A549 (cell line): Measurements from ENCODE around the gene CFAP410.

Experiments
- CEBPB ChIP-seq, 2 experiments: fragments of >200 bp in 1 of 2; sonication (Bioruptor Twin) in 1 of 2; formaldehyde crosslinking in 1 of 2; IDR thresholded peaks; 2 replicates each; pipeline ENCODE4 v1.6.1; 2012 to 2016
- CTCF ChIP-seq: fragments of >200 bp; sonication (Bioruptor Twin); formaldehyde crosslinking; IDR thresholded peaks from 3 replicates; pipeline ENCODE4 v1.5.1; 2016
- EP300 ChIP-seq, 2 experiments: fragments of >200 bp; sonication (Bioruptor Twin); formaldehyde crosslinking; IDR thresholded peaks; 2 replicates in 1 of 2; 3 replicates in 1 of 2; pipeline ENCODE4 v1.6.1; 2016 to 2017
- ESRRA ChIP-seq: fragments of 150-350 bp; IDR thresholded peaks from 2 replicates; pipeline ENCODE4 v1.6.1; 2014; ENCODE audit warnings: mild to moderate bottlenecking, low read length, borderline replicate concordance
- FOSL2 ChIP-seq, 2 experiments: fragments of 450-650 bp in 1 of 2; fragments of >200 bp in 1 of 2; sonication (Bioruptor Twin) in 1 of 2; formaldehyde crosslinking; IDR thresholded peaks; 2 replicates each; pipeline versions ENCODE4 v1.5.0 to v1.6.1; 2016 to 2020; ENCODE audit warnings: mild to moderate bottlenecking in 1 of 2, moderate library complexity in 1 of 2
- JUNB ChIP-seq: fragments of >200 bp; sonication (Bioruptor Twin); formaldehyde crosslinking; IDR thresholded peaks from 2 replicates; pipeline ENCODE4 v1.6.1; 2016
- MAFK ChIP-seq: fragments of 450-650 bp; IDR thresholded peaks from 2 replicates; pipeline ENCODE4 v1.6.1; 2014; ENCODE audit not compliant: partially characterized antibody
- PBX3 ChIP-seq: IDR thresholded peaks from 2 replicates; pipeline ENCODE4 v1.6.1; 2012
- POLR2A ChIP-seq: IDR thresholded peaks from 2 replicates; pipeline ENCODE4 v1.6.1; 2012; ENCODE audit warnings: mild to moderate bottlenecking, low read length

GRCh38 chr21:44332965-44333364, 6.2 kb downstream of the CFAP410 start:
- no peak for TF ChIP-seq CTCF
- no peak for TF ChIP-seq ESRRA
- no peak for TF ChIP-seq FOSL2 (IDR thresholded peaks at IDR 0.05)
- TF ChIP-seq FOSL2 (CRISPR knock-in tag; IDR thresholded peaks at IDR 0.05), result no peak
- TF ChIP-seq JUNB, result no peak
- TF ChIP-seq MAFK, result no peak
- no peak for TF ChIP-seq POLR2A
- no peak for TF ChIP-seq PBX3
- no peak for TF ChIP-seq CEBPB (IDR thresholded peaks at IDR 0.05)
- TF ChIP-seq EP300 (IDR thresholded peaks at IDR 0.05), result no peak
